H7 (cell line): ENCODE measurements around the gene SHISA9. TPM values are rescaled to one million over a fixed set of nuclear protein-coding genes. Genes with fewer than 3 reads are reported as not detected.

ENCODE experiments used
- total RNA-seq: library from RNA; depleted of rRNA; stranded (reverse); fragments of >200 nt; shearing (Covaris generic); gene quantifications from 2 replicates; pipeline ENCODE4 v1.2.3, GENCODE V29; 2014; rRNA removed

The SHISA9 gene
- total RNA-seq, 1 experiment from 2014 or later, result 7.7 TPM

Other genes with a start within 250 kb of the SHISA9 start
- 4.8 and 5.8 TPM in 2 replicates for gene CPPED1, start 97.7 kb upstream of the SHISA9 start, total RNA-seq